ENCODE measurements around the gene TYW1.
"Not testable (repeated sequence)": the region's sequence is repeated elsewhere in the genome, so short reads cannot be mapped to it uniquely, and the experiment has no call there.

- TF ChIP-seq, protein P1, sequence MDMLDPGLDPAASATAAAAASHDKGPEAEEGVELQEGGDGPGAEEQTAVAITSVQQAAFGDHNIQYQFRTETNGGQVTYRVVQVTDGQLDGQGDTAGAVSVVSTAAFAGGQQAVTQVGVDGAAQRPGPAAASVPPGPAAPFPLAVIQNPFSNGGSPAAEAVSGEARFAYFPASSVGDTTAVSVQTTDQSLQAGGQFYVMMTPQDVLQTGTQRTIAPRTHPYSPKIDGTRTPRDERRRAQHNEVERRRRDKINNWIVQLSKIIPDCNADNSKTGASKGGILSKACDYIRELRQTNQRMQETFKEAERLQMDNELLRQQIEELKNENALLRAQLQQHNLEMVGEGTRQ (IDR thresholded peaks at IDR 0.05; ENCODE audit: low read depth, low read length): not testable (repeated sequence)
- not testable (repeated sequence) for TF ChIP-seq RAD21 (IDR thresholded peaks at IDR 0.05; ENCODE audit: low read length); CTCF (conservative IDR thresholded peaks at IDR 0.05; ENCODE audit: low read depth, low read length); ELK1 (IDR thresholded peaks at IDR 0.05; ENCODE audit: borderline replicate concordance, low read depth, low read length); RFX5 (IDR thresholded peaks at IDR 0.05; ENCODE audit: low read depth, low read length); CHD1 (IDR thresholded peaks at IDR 0.05; ENCODE audit: low read depth, low read length); CEBPB (IDR thresholded peaks at IDR 0.05; ENCODE audit: low read depth, low read length); BHLHE40 (IDR thresholded peaks at IDR 0.05; ENCODE audit: low read depth, low read length)
Observed at GRCh38 chr7:67042781-67043558, 46.3 kb downstream of the TYW1 start.
